Measurements from ENCODE around the gene DNAH10. TPM values are rescaled to one million over a fixed set of nuclear protein-coding genes. Genes with fewer than 3 reads are reported as not detected.

Gene DNAH10
- total RNA-seq, 1 experiment from 2014 or later = 0.39 TPM

DNA sequence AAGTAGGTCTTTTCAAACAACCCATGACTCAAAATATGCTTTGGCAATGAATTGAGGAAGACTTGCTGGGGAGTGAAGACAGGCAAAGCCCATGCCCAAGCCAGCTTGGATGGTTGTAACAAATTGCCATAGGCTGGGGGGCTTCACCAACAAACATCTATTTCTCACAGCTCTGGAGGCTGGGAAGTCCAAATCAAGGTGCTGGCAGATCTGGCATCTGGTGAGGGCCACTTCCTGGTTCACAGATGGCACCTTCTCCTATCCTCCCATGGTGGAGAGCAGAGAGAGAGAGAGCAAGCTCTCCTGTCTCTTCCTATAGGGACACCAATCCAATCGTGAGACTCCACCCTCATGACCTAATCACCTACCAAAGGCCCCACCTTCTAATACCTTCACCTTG, 11.3 kb downstream of the DNAH10 start:
- CTCF ChIA-PET = no interaction called here
- no peak for TF ChIP-seq SIN3A (IDR thresholded peaks at IDR 0.05; ENCODE audit: borderline replicate concordance, insufficient read depth, low read depth, low read length)
- TF ChIP-seq POLR2AphosphoS5 (IDR thresholded peaks at IDR 0.05; ENCODE audit: low read depth, low read length) = no peak
- no peak for TF ChIP-seq TCF7L2 (IDR thresholded peaks at IDR 0.05; ENCODE audit: low read depth, low read length)
- TF ChIP-seq, protein P1, sequence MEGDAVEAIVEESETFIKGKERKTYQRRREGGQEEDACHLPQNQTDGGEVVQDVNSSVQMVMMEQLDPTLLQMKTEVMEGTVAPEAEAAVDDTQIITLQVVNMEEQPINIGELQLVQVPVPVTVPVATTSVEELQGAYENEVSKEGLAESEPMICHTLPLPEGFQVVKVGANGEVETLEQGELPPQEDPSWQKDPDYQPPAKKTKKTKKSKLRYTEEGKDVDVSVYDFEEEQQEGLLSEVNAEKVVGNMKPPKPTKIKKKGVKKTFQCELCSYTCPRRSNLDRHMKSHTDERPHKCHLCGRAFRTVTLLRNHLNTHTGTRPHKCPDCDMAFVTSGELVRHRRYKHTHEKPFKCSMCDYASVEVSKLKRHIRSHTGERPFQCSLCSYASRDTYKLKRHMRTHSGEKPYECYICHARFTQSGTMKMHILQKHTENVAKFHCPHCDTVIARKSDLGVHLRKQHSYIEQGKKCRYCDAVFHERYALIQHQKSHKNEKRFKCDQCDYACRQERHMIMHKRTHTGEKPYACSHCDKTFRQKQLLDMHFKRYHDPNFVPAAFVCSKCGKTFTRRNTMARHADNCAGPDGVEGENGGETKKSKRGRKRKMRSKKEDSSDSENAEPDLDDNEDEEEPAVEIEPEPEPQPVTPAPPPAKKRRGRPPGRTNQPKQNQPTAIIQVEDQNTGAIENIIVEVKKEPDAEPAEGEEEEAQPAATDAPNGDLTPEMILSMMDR (IDR thresholded peaks at IDR 0.05) = no peak
- TF ChIP-seq, protein P2, sequence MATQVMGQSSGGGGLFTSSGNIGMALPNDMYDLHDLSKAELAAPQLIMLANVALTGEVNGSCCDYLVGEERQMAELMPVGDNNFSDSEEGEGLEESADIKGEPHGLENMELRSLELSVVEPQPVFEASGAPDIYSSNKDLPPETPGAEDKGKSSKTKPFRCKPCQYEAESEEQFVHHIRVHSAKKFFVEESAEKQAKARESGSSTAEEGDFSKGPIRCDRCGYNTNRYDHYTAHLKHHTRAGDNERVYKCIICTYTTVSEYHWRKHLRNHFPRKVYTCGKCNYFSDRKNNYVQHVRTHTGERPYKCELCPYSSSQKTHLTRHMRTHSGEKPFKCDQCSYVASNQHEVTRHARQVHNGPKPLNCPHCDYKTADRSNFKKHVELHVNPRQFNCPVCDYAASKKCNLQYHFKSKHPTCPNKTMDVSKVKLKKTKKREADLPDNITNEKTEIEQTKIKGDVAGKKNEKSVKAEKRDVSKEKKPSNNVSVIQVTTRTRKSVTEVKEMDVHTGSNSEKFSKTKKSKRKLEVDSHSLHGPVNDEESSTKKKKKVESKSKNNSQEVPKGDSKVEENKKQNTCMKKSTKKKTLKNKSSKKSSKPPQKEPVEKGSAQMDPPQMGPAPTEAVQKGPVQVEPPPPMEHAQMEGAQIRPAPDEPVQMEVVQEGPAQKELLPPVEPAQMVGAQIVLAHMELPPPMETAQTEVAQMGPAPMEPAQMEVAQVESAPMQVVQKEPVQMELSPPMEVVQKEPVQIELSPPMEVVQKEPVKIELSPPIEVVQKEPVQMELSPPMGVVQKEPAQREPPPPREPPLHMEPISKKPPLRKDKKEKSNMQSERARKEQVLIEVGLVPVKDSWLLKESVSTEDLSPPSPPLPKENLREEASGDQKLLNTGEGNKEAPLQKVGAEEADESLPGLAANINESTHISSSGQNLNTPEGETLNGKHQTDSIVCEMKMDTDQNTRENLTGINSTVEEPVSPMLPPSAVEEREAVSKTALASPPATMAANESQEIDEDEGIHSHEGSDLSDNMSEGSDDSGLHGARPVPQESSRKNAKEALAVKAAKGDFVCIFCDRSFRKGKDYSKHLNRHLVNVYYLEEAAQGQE (IDR thresholded peaks at IDR 0.05; ENCODE audit: insufficient read depth in 1 of 2, low read depth in 2 of 2, low read length in 1 of 2) = no peak
- ATAC-seq (no peak), DNase-seq (ENCODE audit: low read depth, low spot score) (no peak)
- Histone ChIP-seq H3K36me3 (ENCODE audit: control insufficient read depth, insufficient read depth, low read length) (no peaks in the 10 kb centered on the region), H3K4me3 (ENCODE audit: low read depth in 2 of 2, low read length in 2 of 2) (no peak overlapping the region), H3K27ac (ENCODE audit: low read length) (no peak overlapping the region), H3K27me3 (ENCODE audit: control insufficient read depth, insufficient read depth, low read length) (no peaks in the 10 kb centered on the region), H3K9me3 (ENCODE audit: control insufficient read depth, insufficient read depth, low read depth, low read length) (no peaks in the 10 kb centered on the region), H3K4me1 (ENCODE audit: control insufficient read depth, insufficient read depth, low read length) (no peaks in the 10 kb centered on the region)
- in situ Hi-C loops (cut with HindIII; ENCODE audit: low pct_unique_long_range_greater_than_20kb, low sequenced_read_pairs) = no loop called here
- intact Hi-C loops (cut with micrococcal nuclease; ENCODE audit: unreplicated experiment) = no loop called here
- BruUV-seq (replicated peaks) = no TSS peak
- POLR2A ChIA-PET = no interaction called here

DNA sequence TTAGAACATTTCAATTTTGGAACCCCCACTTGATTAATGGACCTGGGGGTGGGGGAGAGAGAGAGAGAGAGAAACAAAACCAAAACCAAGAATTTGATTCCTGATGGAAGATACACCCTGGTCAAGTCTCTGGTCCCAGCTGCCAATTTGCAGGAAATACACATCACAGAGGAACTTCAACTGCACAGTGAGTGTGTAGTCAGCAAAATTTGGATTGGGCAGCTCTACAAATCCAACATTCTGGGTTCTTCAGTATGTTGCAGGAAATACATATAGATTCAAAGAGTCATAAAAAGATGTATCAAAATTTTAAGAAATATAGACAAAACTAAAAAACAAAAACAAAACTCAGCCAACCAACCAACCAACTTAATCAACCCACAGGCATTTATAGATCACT, 17.4 kb downstream of the DNAH10 start:
- intact Hi-C loops (cut with micrococcal nuclease; ENCODE audit: unreplicated experiment) = no loop called here
- POLR2A ChIA-PET = no interaction called here
- CTCF ChIA-PET = no interaction called here

DNA sequence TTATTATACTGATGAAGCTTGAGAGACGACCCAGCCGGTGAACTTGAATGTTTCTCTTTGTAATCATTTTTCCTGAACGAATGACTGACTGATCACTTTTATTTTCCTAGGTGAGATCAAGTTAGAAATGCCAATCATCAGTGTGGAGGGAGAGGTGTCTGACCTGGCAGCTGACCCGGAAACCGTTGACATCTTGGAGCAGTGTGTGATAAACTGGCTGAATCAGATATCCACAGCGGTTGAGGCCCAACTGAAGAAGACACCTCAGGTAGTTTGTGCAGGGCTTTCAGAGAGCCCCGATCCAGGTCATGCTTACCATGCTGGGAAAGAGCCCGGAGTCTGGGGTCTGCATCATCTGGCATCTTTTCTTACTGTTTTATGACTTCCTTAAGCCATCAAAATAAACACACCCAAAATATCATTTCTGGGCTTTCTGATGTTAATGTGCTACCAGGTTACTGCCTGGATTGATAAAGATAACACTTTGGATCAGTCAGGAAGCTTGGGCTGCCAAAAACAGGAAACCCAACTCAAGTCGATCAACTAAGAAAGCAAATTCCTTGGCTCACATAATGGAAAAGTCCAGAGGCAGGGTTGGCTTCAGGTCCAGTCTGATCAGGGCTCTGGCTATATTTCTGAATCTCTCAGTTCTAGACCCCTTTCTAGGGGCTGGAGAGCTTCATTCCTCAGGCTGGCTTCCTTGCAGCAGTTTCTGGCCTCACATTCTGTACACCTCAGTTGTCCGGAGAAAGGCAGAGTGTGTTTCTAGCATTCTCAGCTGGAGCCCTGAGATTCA, 21.1 kb downstream of the DNAH10 start:
- TF ChIP-seq, protein P2 (IDR thresholded peaks at IDR 0.05; ENCODE audit: insufficient read depth in 1 of 2, low read depth in 2 of 2, low read length in 1 of 2) = no peak
- TF ChIP-seq POLR2AphosphoS5 (IDR thresholded peaks at IDR 0.05; ENCODE audit: low read depth, low read length) = no peak
- TF ChIP-seq SIN3A (IDR thresholded peaks at IDR 0.05; ENCODE audit: borderline replicate concordance, insufficient read depth, low read depth, low read length) = no peak
- no peak for TF ChIP-seq TCF7L2 (IDR thresholded peaks at IDR 0.05; ENCODE audit: low read depth, low read length)
- TF ChIP-seq, protein P1 (IDR thresholded peaks at IDR 0.05) = no peak
- Histone ChIP-seq H3K4me1 (ENCODE audit: control insufficient read depth, insufficient read depth, low read length) (no peaks in the 10 kb centered on the region), H3K9me3 (ENCODE audit: control insufficient read depth, insufficient read depth, low read depth, low read length) (no peaks in the 10 kb centered on the region), H3K4me3 (ENCODE audit: low read depth in 2 of 2, low read length in 2 of 2) (no peak overlapping the region), H3K27ac (ENCODE audit: low read length) (no peak overlapping the region), H3K36me3 (ENCODE audit: control insufficient read depth, insufficient read depth, low read length) (no peaks in the 10 kb centered on the region), H3K27me3 (ENCODE audit: control insufficient read depth, insufficient read depth, low read length) (no peaks in the 10 kb centered on the region; the same call in 1 of the 2 replicates)
- CTCF ChIA-PET = interaction anchor here (0.6 kb wide), 1 partner anchor 10 kb away, joined by 6 read pairs; no protein-coding TSS in a partner anchor
- intact Hi-C loops (cut with micrococcal nuclease; ENCODE audit: unreplicated experiment) (no loop called here), in situ Hi-C loops (cut with HindIII; ENCODE audit: low pct_unique_long_range_greater_than_20kb, low sequenced_read_pairs) (no loop called here)
- POLR2A ChIA-PET = no interaction called here
- no peak for DNase-seq (ENCODE audit: low read depth, low spot score)
- BruUV-seq (replicated peaks) = no TSS peak
- ATAC-seq = no peak

More for the DNA sequence above, 17.4 kb downstream of the DNAH10 start:
- no peak overlapping the region for H3K4me3 ChIP-seq (ENCODE audit: low read depth in 2 of 2, low read length in 2 of 2)
- DNase-seq (ENCODE audit: low read depth, low spot score) = no peak
- no peak for ATAC-seq
- H3K9me3 ChIP-seq (ENCODE audit: control insufficient read depth, insufficient read depth, low read depth, low read length) = no peaks in the 10 kb centered on the region
- no peaks in the 10 kb centered on the region for H3K36me3 ChIP-seq (ENCODE audit: control insufficient read depth, insufficient read depth, low read length)
- no peaks in the 10 kb centered on the region for H3K4me1 ChIP-seq (ENCODE audit: control insufficient read depth, insufficient read depth, low read length)
- H3K27me3 ChIP-seq (ENCODE audit: control insufficient read depth, insufficient read depth, low read length) = no peaks in the 10 kb centered on the region; the same call in 1 of the 2 replicates
- in situ Hi-C loops (cut with HindIII; ENCODE audit: low pct_unique_long_range_greater_than_20kb, low sequenced_read_pairs) = no loop called here
- H3K27ac ChIP-seq (ENCODE audit: low read length) = no peak overlapping the region
- no TSS peak for BruUV-seq (replicated peaks)
- TF ChIP-seq SIN3A (IDR thresholded peaks at IDR 0.05; ENCODE audit: borderline replicate concordance, insufficient read depth, low read depth, low read length) (no peak), TCF7L2 (IDR thresholded peaks at IDR 0.05; ENCODE audit: low read depth, low read length) (no peak), POLR2AphosphoS5 (IDR thresholded peaks at IDR 0.05; ENCODE audit: low read depth, low read length) (no peak)
